OCI-LY1 (cell line): ENCODE results near the gene LAMA5.

Experiments used
- H2AFZ ChIP-seq: fragments of 200-600 bp; sonication (generic), shearing (Covaris generic); 2 replicates; pipeline ENCODE4 v1.6.0; 2014; ENCODE audit warnings: antibody characterized with exemption, mild to moderate bottlenecking, low read length
- H3F3A ChIP-seq: fragments of 200-600 bp; sonication (generic), shearing (Covaris generic); 2 replicates; pipeline ENCODE4 v1.6.0; 2014; ENCODE audit warnings: mild to moderate bottlenecking, antibody characterized with exemption, low read length, moderate library complexity; ENCODE audit not compliant: insufficient read depth
- H3K27ac ChIP-seq: fragments of 200-600 bp; sonication (generic); 2 replicates; pipeline ENCODE4 v1.5.1; 2014; ENCODE audit warnings: low read length, mixed run types, mild to moderate bottlenecking, low read depth; ENCODE audit not compliant: poor library complexity, severe bottlenecking
- H3K27me3 ChIP-seq: fragments of 200-600 bp; sonication (generic); 2 replicates; pipeline ENCODE4 v1.6.0; 2014; ENCODE audit warnings: antibody characterized with exemption, mild to moderate bottlenecking, low read length, moderate library complexity; ENCODE audit not compliant: insufficient read depth
- H3K36me3 ChIP-seq: fragments of 200-600 bp; sonication (generic); 2 replicates; pipeline ENCODE4 v1.6.1; 2014; ENCODE audit warnings: mild to moderate bottlenecking, antibody characterized with exemption, low read length, moderate library complexity, mixed read lengths; ENCODE audit not compliant: insufficient read depth
- H3K4me1 ChIP-seq: fragments of 200-600 bp; sonication (generic); 2 replicates; pipeline ENCODE4 v1.5.1; 2014; ENCODE audit warnings: mild to moderate bottlenecking, low read length, moderate library complexity; ENCODE audit not compliant: insufficient read depth, severe bottlenecking
- H3K4me2 ChIP-seq: fragments of 200-600 bp; sonication (generic), shearing (Covaris generic); 2 replicates; pipeline ENCODE4 v1.6.1; 2014; ENCODE audit warnings: low read length
- H3K4me3 ChIP-seq: fragments of 200-600 bp; sonication (generic); 2 replicates; pipeline ENCODE4 v1.5.1; 2014; ENCODE audit warnings: low read length, low read depth, mild to moderate bottlenecking, mixed read lengths; ENCODE audit not compliant: poor library complexity, severe bottlenecking
- H3K79me2 ChIP-seq: fragments of 200-600 bp; shearing (Covaris generic); 2 replicates; pipeline ENCODE4 v1.6.1; 2016; ENCODE audit warnings: mixed run types, low read length, mixed read lengths; ENCODE audit not compliant: insufficient read depth
- H3K9ac ChIP-seq: fragments of 200-600 bp; sonication (generic), shearing (Covaris generic); 2 replicates; pipeline ENCODE4 v1.6.1; 2014; ENCODE audit warnings: mild to moderate bottlenecking, low read length, mixed read lengths
- H3K9me2 ChIP-seq: fragments of 200-600 bp; sonication (generic), shearing (Covaris generic); 2 replicates; pipeline ENCODE4 v1.6.1; 2014; ENCODE audit warnings: low read depth, mild to moderate bottlenecking, low read length, mixed read lengths
- H3K9me3 ChIP-seq: fragments of 200-600 bp; shearing (Covaris generic); 2 replicates; pipeline ENCODE4 v1.6.1; 2014; ENCODE audit warnings: low read length, mixed read lengths
- H4K20me1 ChIP-seq: fragments of 200-600 bp; sonication (generic), shearing (Covaris generic); 2 replicates; pipeline ENCODE4 v1.6.0; 2016; ENCODE audit warnings: mild to moderate bottlenecking, low read length; ENCODE audit not compliant: insufficient read depth
- CTCF ChIP-seq: fragments of 200-600 bp; sonication (generic), shearing (Covaris generic); IDR thresholded peaks from 2 replicates; pipeline ENCODE4 v1.5.1; 2017; ENCODE audit warnings: mild to moderate bottlenecking, antibody characterized with exemption, low read length, moderate library complexity, mixed read lengths
- EZH2 ChIP-seq: fragments of 200-600 bp; sonication (generic), shearing (Covaris generic); IDR thresholded peaks from 2 replicates; pipeline ENCODE4 v1.8.0; 2017; ENCODE audit warnings: borderline replicate concordance, mixed run types, mild to moderate bottlenecking, antibody characterized with exemption, low read length, moderate library complexity, mixed read lengths

LAMA5 gene

GRCh38 chr20:62354811-62355341 lies 12.2 kb downstream of the LAMA5 start:
- Histone ChIP-seq H3K4me2 (no peak overlapping the region), H4K20me1 (no peaks in the 10 kb centered on the region), H3F3A (no peaks in the 10 kb centered on the region), H3K27ac (no peak overlapping the region), H3K9me2 (no peaks in the 10 kb centered on the region), H3K4me1 (no peaks in the 10 kb centered on the region), H2AFZ (no peak overlapping the region), H3K27me3 (peaks cover 7% of the 10 kb centered on the region; the same call in 1 of the 2 replicates), H3K9ac (no peak overlapping the region), H3K4me3 (no peak overlapping the region), H3K36me3 (no peaks in the 10 kb centered on the region), H3K9me3 (no peaks in the 10 kb centered on the region), H3K79me2 (no peaks in the 10 kb centered on the region)
- TF ChIP-seq EZH2: no peak
- TF ChIP-seq CTCF: no peak

GRCh38 chr20:62354031-62354808 lies 12.9 kb downstream of the LAMA5 start:
- H4K20me1 ChIP-seq: no peaks in the 10 kb centered on the region
- TF ChIP-seq CTCF: no peak
- TF ChIP-seq EZH2: no peak
- H2AFZ ChIP-seq: no peak overlapping the region
- H3K4me2 ChIP-seq: no peak overlapping the region
- no peaks in the 10 kb centered on the region for H3K4me1 ChIP-seq
- H3K36me3 ChIP-seq: no peaks in the 10 kb centered on the region
- no peaks in the 10 kb centered on the region for H3K9me2 ChIP-seq
- H3K27me3 ChIP-seq: peaks cover 7% of the 10 kb centered on the region; the same call in 1 of the 2 replicates
- H3K4me3 ChIP-seq: no peak overlapping the region
- no peak overlapping the region for H3K9ac ChIP-seq
- no peak overlapping the region for H3K27ac ChIP-seq
- no peaks in the 10 kb centered on the region for H3F3A ChIP-seq
- no peaks in the 10 kb centered on the region for H3K9me3 ChIP-seq
- H3K79me2 ChIP-seq: no peaks in the 10 kb centered on the region

GRCh38 chr20:62353289-62354030 lies 13.7 kb downstream of the LAMA5 start:
- Histone ChIP-seq H3K9me2 (no peaks in the 10 kb centered on the region), H3K4me2 (no peak overlapping the region), H2AFZ (no peak overlapping the region), H4K20me1 (no peaks in the 10 kb centered on the region), H3K36me3 (no peaks in the 10 kb centered on the region), H3K9ac (no peak overlapping the region), H3K9me3 (no peaks in the 10 kb centered on the region), H3K27me3 (peaks cover 7% of the 10 kb centered on the region; the same call in 1 of the 2 replicates), H3F3A (no peaks in the 10 kb centered on the region), H3K4me1 (no peaks in the 10 kb centered on the region), H3K79me2 (no peaks in the 10 kb centered on the region), H3K4me3 (no peak overlapping the region), H3K27ac (no peak overlapping the region)
- TF ChIP-seq CTCF (no peak), EZH2 (no peak)
